GM12873 (cell line): ENCODE measurements around the gene RAB29.

ENCODE experiments used
- CTCF ChIP-seq: IDR thresholded peaks from 2 replicates; pipeline ENCODE4 v1.5.1; 2012; ENCODE audit warnings: low read depth, mild to moderate bottlenecking, moderate library complexity, low read length, control low read depth; ENCODE audit not compliant: insufficient read depth; ENCODE audit errors: missing control alignments

RAB29 gene

GRCh38 chr1:205770618-205771017 is 4.7 kb downstream of the RAB29 start:
- no peak for TF ChIP-seq CTCF

- TF ChIP-seq CTCF, result no peak
Measured at GRCh38 chr1:205769641-205770365, 5.5 kb downstream of the RAB29 start.

GRCh38 chr1:205767248-205767647 is 8.0 kb downstream of the RAB29 start:
- TF ChIP-seq CTCF, result no peak

GRCh38 chr1:205766570-205766969 is 8.7 kb downstream of the RAB29 start:
- no peak for TF ChIP-seq CTCF

- no peak for TF ChIP-seq CTCF
Measured at GRCh38 chr1:205766038-205766437, 9.2 kb downstream of the RAB29 start.

- TF ChIP-seq CTCF, result no peak
Measured at GRCh38 chr1:205764578-205764977, 10.7 kb downstream of the RAB29 start.

- no peak for TF ChIP-seq CTCF
Measured at GRCh38 chr1:205763980-205764379, 11.3 kb downstream of the RAB29 start.
